Ectodermal cell (in vitro differentiated cells): ENCODE measurements around the gene PHIP.

Source experiments
- H3K27ac ChIP-seq: 2 replicates; pipeline ENCODE4 v1.7.0; 2013; ENCODE audit warnings: mild to moderate bottlenecking, low read depth, low read length; ENCODE audit not compliant: insufficient read depth, poor library complexity, severe bottlenecking
- H3K27me3 ChIP-seq: 2 replicates; pipeline ENCODE4 v1.7.0; 2013; ENCODE audit warnings: mild to moderate bottlenecking, low read length; ENCODE audit not compliant: insufficient read depth, control insufficient read depth, poor library complexity, severe bottlenecking
- H3K36me3 ChIP-seq: one replicate; pipeline ENCODE4 v1.7.0; 2013; ENCODE audit warnings: low read length; ENCODE audit not compliant: control insufficient read depth, insufficient read depth
- H3K4me1 ChIP-seq: one replicate; pipeline ENCODE4 v1.7.0; 2013; ENCODE audit warnings: low read length; ENCODE audit not compliant: control insufficient read depth, insufficient read depth
- H3K4me3 ChIP-seq: 2 replicates; pipeline ENCODE4 v1.7.0; 2013; ENCODE audit warnings: low read depth, low read length, control low read depth; ENCODE audit not compliant: insufficient read depth
- H3K9me3 ChIP-seq: 2 replicates; pipeline ENCODE4 v1.7.0; 2013; ENCODE audit warnings: mild to moderate bottlenecking, low read length, moderate library complexity; ENCODE audit not compliant: control insufficient read depth
- WGBS, 2 experiments: methylation state at CpG; one replicate each; pipeline ENCODE4 v1.1.7; 2013; ENCODE audit warnings: missing lambda C conversion rate in 2 of 2; 5-methylcytosine and 5-hydroxymethylcytosine counted together

The PHIP gene

GRCh38 chr6:79089552-79090404 is 11.7 kb upstream of the PHIP start:
- no peaks in the 10 kb centered on the region for H3K9me3 ChIP-seq
- H3K27ac ChIP-seq, result no peak overlapping the region
- H3K27me3 ChIP-seq, result no peaks in the 10 kb centered on the region
- no peak overlapping the region for H3K4me3 ChIP-seq
- H3K4me1 ChIP-seq, result no peaks in the 10 kb centered on the region
- WGBS, 2 experiments, result 86 to 89% methylated on average over 2 of the region's 2 CpGs
- no peaks in the 10 kb centered on the region for H3K36me3 ChIP-seq

- no peaks in the 10 kb centered on the region for H3K4me1 ChIP-seq
- H3K36me3 ChIP-seq, result no peaks in the 10 kb centered on the region
- H3K4me3 ChIP-seq, result no peak overlapping the region
- 96 to 97% methylated on average over 1 of the region's 1 CpG for WGBS, 2 experiments
- H3K27ac ChIP-seq, result no peak overlapping the region
- H3K27me3 ChIP-seq, result no peaks in the 10 kb centered on the region
- H3K9me3 ChIP-seq, result no peaks in the 10 kb centered on the region
These were observed 6.6 kb upstream of the PHIP start for GRCh38 chr6:79084693-79085092.

GRCh38 chr6:79082304-79082703 is 4.2 kb upstream of the PHIP start:
- Histone ChIP-seq H3K9me3 (no peaks in the 10 kb centered on the region), H3K4me3 (no peak overlapping the region), H3K36me3 (no peaks in the 10 kb centered on the region), H3K4me1 (no peaks in the 10 kb centered on the region), H3K27ac (no peak overlapping the region), H3K27me3 (no peaks in the 10 kb centered on the region)
- 80% methylated on average over 1 of the region's 1 CpG; no CpG with 5 or more reads in 1 of the 2 experiments for WGBS, 2 experiments

GRCh38 chr6:79081663-79082062 is 3.6 kb upstream of the PHIP start:
- H3K36me3 ChIP-seq, result no peaks in the 10 kb centered on the region
- no peak overlapping the region for H3K27ac ChIP-seq
- H3K4me3 ChIP-seq, result no peak overlapping the region
- H3K9me3 ChIP-seq, result no peaks in the 10 kb centered on the region
- no peaks in the 10 kb centered on the region for H3K27me3 ChIP-seq
- H3K4me1 ChIP-seq, result no peaks in the 10 kb centered on the region

GRCh38 chr6:79079561-79080041 is 1.5 kb upstream of the PHIP start:
- no peaks in the 10 kb centered on the region for H3K4me1 ChIP-seq
- peak overlapping the region; percentile 88 for H3K4me3 ChIP-seq
- no peaks in the 10 kb centered on the region for H3K36me3 ChIP-seq
- no peaks in the 10 kb centered on the region for H3K27me3 ChIP-seq
- WGBS, 2 experiments, result 0 to 35% methylated on average over 1 to 2 of the region's 2 CpGs
- no peak overlapping the region for H3K27ac ChIP-seq
- no peaks in the 10 kb centered on the region for H3K9me3 ChIP-seq

GRCh38 chr6:79077715-79078074 is 359 bp downstream of the PHIP start:
- no peaks in the 10 kb centered on the region for H3K27me3 ChIP-seq
- no peaks in the 10 kb centered on the region for H3K9me3 ChIP-seq
- 0% methylated on average over 49 of the region's 49 CpGs for WGBS, 2 experiments
- H3K4me1 ChIP-seq, result peaks cover 3% of the 10 kb centered on the region
- no peaks in the 10 kb centered on the region for H3K36me3 ChIP-seq
- peak overlapping the region; percentile 88 for H3K4me3 ChIP-seq
- peak overlapping the region; percentile 96 for H3K27ac ChIP-seq

- Histone ChIP-seq H3K27me3 (no peaks in the 10 kb centered on the region), H3K27ac (peak overlapping the region; percentile 78), H3K9me3 (no peaks in the 10 kb centered on the region), H3K4me1 (peaks cover 3% of the 10 kb centered on the region), H3K4me3 (peak overlapping the region; percentile 71), H3K36me3 (no peaks in the 10 kb centered on the region)
- 0% methylated on average over 72 to 76 of the region's 79 CpGs for WGBS, 2 experiments
These were observed 1.0 kb downstream of the PHIP start for GRCh38 chr6:79076782-79077641.

- H3K9me3 ChIP-seq, result no peaks in the 10 kb centered on the region
- no peaks in the 10 kb centered on the region for H3K27me3 ChIP-seq
- 12 to 14% methylated on average over 4 to 5 of the region's 5 CpGs for WGBS, 2 experiments
- peaks cover 3% of the 10 kb centered on the region for H3K4me1 ChIP-seq
- H3K27ac ChIP-seq, result peak overlapping the region; percentile 67
- H3K36me3 ChIP-seq, result no peaks in the 10 kb centered on the region
- H3K4me3 ChIP-seq, result peak overlapping the region; percentile 71
These were observed 1.9 kb downstream of the PHIP start for GRCh38 chr6:79076160-79076559.

- Histone ChIP-seq H3K36me3 (no peaks in the 10 kb centered on the region), H3K4me1 (peaks cover 3% of the 10 kb centered on the region), H3K27ac (no peak overlapping the region), H3K27me3 (no peaks in the 10 kb centered on the region), H3K9me3 (no peaks in the 10 kb centered on the region), H3K4me3 (peak overlapping the region; percentile 16)
- WGBS, 2 experiments, result 33 to 57% methylated on average over 1 of the region's 1 CpG
These were observed 4.2 kb downstream of the PHIP start for GRCh38 chr6:79073888-79074287.

GRCh38 chr6:79072640-79073181 is 5.3 kb downstream of the PHIP start:
- Histone ChIP-seq H3K36me3 (no peaks in the 10 kb centered on the region), H3K27me3 (no peaks in the 10 kb centered on the region), H3K27ac (no peak overlapping the region), H3K4me1 (peaks cover 3% of the 10 kb centered on the region), H3K4me3 (no peak overlapping the region), H3K9me3 (no peaks in the 10 kb centered on the region)
- 95% methylated on average over 1 of the region's 3 CpGs; no CpG with 5 or more reads in 1 of the 2 experiments for WGBS, 2 experiments
